ENCODE data around the gene UBAP1. TPM values are rescaled to one million over a fixed set of nuclear protein-coding genes. Genes with fewer than 3 reads are reported as not detected.
"Not testable (repeated sequence)": the region's sequence is repeated elsewhere in the genome, so short reads cannot be mapped to it uniquely, and the experiment has no call there.

UBAP1 gene
- 35.6 and 35.8 TPM in 2 replicates for total RNA-seq
- long read RNA-seq, transcript UBAP1-201 (7 exons, 2,735 nt): major isoform, 55 of 74 reads
- long read RNA-seq, partial matches to known transcripts: 4 of 74 reads
- long read RNA-seq, other reads (novel, unspliced or antisense): 11 of 74 reads

DNA sequence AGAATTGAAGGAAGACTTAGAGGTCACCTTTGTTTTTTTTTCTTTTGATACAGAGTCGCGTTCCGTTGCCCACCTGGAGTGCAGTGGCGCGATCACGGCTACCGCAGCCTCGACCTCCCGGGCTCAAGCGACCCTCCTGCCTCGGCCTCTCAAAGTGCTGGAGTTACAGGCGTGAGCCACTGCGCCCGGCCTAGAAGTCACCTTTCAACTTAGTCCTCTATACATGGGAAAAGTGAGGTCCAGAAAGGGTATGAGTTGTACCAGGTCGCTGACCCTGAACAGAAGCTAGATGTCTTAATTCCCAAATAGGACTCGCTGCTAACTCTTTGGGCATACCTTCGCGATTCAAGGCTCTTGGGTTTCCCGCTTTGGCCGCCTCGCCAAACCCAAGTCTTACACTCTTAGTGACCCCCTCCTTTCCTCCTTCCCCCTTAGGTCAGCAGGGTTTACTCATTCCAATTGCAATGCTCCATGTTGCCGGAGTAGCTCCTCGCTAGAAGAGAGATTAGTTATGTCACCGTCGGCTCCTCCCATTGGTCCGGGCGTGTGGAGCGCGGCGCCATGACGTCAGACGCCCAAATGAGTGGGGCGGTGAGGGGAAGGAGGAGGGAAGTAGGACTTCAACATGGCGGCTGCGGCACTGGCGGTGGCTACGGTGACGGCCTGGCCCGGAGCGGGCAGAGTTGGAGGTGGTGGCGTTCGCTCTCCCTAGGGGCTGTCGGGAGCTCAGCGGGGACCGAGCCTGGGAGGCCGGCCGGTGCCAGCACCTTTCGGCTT lies at the start of gene UBAP1:
UBAP1 (plus strand) TSS at position 608 of the 777 bp plus-strand sequence. CDS start 41,872 bp downstream, outside the sequence.
- peaks cover 22% of the 10 kb centered on the region for H3K4me1 Mint-ChIP-seq
- TF ChIP-seq, protein P1, sequence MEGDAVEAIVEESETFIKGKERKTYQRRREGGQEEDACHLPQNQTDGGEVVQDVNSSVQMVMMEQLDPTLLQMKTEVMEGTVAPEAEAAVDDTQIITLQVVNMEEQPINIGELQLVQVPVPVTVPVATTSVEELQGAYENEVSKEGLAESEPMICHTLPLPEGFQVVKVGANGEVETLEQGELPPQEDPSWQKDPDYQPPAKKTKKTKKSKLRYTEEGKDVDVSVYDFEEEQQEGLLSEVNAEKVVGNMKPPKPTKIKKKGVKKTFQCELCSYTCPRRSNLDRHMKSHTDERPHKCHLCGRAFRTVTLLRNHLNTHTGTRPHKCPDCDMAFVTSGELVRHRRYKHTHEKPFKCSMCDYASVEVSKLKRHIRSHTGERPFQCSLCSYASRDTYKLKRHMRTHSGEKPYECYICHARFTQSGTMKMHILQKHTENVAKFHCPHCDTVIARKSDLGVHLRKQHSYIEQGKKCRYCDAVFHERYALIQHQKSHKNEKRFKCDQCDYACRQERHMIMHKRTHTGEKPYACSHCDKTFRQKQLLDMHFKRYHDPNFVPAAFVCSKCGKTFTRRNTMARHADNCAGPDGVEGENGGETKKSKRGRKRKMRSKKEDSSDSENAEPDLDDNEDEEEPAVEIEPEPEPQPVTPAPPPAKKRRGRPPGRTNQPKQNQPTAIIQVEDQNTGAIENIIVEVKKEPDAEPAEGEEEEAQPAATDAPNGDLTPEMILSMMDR (conservative IDR thresholded peaks at IDR 0.05): no peak
- peaks cover 2% of the 10 kb centered on the region for H3K9me3 Mint-ChIP-seq
- H3K27me3 Mint-ChIP-seq (ENCODE audit: low read depth): no peaks in the 10 kb centered on the region
- peak within 1 kb of the TSS; percentile 97 for H3K27ac Mint-ChIP-seq (ENCODE audit: unreplicated experiment)
- peak within 1 kb of the TSS; percentile 97 for H3K4me3 Mint-ChIP-seq
- peak; percentile 94 for DNase-seq (ENCODE audit: low read depth, low spot score)
- peaks cover 12% of the 10 kb centered on the region for H3K36me3 Mint-ChIP-seq (ENCODE audit: low read depth)

DNA sequence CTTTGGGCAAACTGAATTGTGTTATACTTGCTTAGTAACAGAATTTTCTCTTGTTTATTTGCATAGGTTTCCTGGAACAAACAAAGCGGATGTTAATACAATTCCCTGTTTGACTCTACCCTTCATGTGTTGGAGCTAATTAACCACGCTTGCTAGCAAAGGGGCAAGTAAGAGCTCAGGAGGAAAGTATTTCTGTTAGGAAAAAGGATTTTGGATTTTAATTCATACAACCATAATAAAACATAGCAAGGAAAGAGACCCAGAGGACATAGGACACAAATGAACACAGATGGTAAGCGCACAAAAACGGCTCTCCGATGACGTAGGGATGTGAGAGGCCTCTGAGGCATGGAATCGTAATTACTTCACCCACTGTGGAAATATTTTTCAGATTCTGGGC lies 47.3 kb upstream of the UBAP1 start:
- no peaks in the 10 kb centered on the region for H3K36me3 Mint-ChIP-seq (ENCODE audit: low read depth)
- H3K27ac Mint-ChIP-seq (ENCODE audit: unreplicated experiment): no peak overlapping the region
- peaks cover 4% of the 10 kb centered on the region for H3K9me3 Mint-ChIP-seq
- H3K27me3 Mint-ChIP-seq (ENCODE audit: low read depth): no peaks in the 10 kb centered on the region
- TF ChIP-seq, protein P1 (conservative IDR thresholded peaks at IDR 0.05): no peak
- H3K4me1 Mint-ChIP-seq: peaks cover 9% of the 10 kb centered on the region
- peak overlapping the region; percentile 4 for H3K4me3 Mint-ChIP-seq
- DNase-seq (ENCODE audit: low read depth, low spot score): no peak

DNA sequence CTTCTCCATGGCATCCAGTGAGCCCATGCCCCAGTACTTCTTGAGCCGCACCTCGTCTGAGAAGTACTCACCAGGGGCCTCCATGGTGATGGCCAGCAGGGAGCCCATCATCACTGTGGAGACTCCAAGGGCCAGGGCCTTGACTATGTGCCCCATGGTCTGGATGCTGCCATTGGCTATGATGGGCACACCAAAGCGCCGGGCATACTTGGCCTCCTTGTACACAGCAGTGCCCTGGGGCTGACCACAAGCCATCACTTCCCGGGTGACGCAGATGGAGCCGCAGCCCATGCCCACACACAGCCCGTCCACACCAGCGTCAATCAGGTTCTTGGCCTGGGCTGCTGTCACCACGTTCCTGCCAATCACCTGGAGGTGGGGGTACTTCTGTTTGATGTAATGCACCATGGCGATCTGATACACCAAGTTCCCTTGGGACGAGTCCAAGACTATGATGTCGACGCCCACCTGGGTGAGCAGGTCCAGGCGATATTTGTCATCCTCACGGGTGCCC lies 45.4 kb upstream of the UBAP1 start:
- no peak overlapping the region for H3K4me3 Mint-ChIP-seq
- H3K27ac Mint-ChIP-seq (ENCODE audit: unreplicated experiment): no peak overlapping the region
- peaks cover 4% of the 10 kb centered on the region for H3K9me3 Mint-ChIP-seq
- no peaks in the 10 kb centered on the region for H3K4me1 Mint-ChIP-seq
- no peaks in the 10 kb centered on the region for H3K27me3 Mint-ChIP-seq (ENCODE audit: low read depth)
- no peak for DNase-seq (ENCODE audit: low read depth, low spot score)
- H3K36me3 Mint-ChIP-seq (ENCODE audit: low read depth): no peaks in the 10 kb centered on the region
- TF ChIP-seq, protein P1 (conservative IDR thresholded peaks at IDR 0.05): no peak

DNA sequence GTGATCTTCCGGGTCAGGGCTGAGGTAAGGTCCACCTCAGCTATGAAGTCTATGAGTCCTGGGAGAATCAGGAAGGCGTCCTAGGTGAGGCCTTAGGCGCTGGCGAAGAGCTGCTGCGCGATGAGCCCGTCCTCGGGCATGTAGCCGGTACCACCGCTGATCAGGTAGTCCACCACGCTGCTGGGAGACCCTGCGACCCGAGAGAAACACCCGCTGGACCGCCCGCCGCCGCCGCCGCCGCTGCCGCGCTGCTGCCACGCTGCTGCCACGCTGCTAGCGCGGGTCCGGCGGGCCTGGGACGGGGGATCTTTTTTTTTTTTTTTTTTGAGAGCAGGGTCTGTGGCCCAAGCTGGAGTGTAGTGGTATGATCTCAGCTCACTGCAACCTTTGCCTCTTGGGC lies 44.3 kb upstream of the UBAP1 start:
- TF ChIP-seq, protein P1 (conservative IDR thresholded peaks at IDR 0.05): no peak
- Mint-ChIP-seq H3K4me3 (no peak overlapping the region), H3K27ac (ENCODE audit: unreplicated experiment) (no peak overlapping the region), H3K4me1 (no peaks in the 10 kb centered on the region), H3K36me3 (ENCODE audit: low read depth) (no peaks in the 10 kb centered on the region), H3K9me3 (peaks cover 4% of the 10 kb centered on the region), H3K27me3 (ENCODE audit: low read depth) (no peaks in the 10 kb centered on the region)
- no peak for DNase-seq (ENCODE audit: low read depth, low spot score)

DNA sequence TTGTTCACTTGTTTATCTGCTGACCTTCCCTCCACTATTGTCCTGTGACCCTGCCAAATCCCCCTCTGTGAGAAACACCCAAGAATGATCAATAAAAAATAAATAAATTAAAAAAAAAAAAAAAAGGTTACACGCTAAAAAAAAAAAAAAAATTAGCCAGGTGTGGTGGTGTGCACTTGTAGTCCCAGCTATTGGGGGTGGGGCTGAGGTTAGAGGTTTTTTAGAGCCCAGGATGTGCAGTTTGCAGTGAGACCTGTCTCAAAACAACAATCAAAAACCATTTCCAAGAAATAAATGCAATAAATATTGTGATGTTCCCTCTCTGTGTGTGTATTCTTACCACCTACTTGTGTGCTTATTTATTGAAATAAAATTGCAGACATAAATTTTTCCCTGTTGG lies 40.2 kb upstream of the UBAP1 start:
- not testable (repeated sequence) for H3K36me3 Mint-ChIP-seq (ENCODE audit: low read depth); H3K4me3 Mint-ChIP-seq; DNase-seq (ENCODE audit: low read depth, low spot score); H3K9me3 Mint-ChIP-seq; H3K4me1 Mint-ChIP-seq; H3K27ac Mint-ChIP-seq (ENCODE audit: unreplicated experiment); H3K27me3 Mint-ChIP-seq (ENCODE audit: low read depth)

Measured in neural crest cell (in vitro differentiated cells).